ENCODE data around the gene IRX2. TPM values are rescaled to one million over a fixed set of nuclear protein-coding genes. Genes with fewer than 3 reads are reported as not detected.

IRX2 gene
- total RNA-seq, 1 donor from 2014 or later, result 6.7 TPM

GRCh38 chr5:2715856-2716255 lies 35.6 kb downstream of the IRX2 start:
- DNase-seq (ENCODE audit: low read depth) (no peak), FAIRE-seq (no peak)
- Histone ChIP-seq H4K20me1 (ENCODE audit: insufficient read depth, low read length) (no peaks in the 10 kb centered on the region), H3K4me2 (ENCODE audit: low read length) (no peak overlapping the region), H3K9ac (ENCODE audit: low read length) (no peak overlapping the region), H3K4me3 (ENCODE audit: insufficient read depth, low read depth, low read length) (no peak overlapping the region), H3K9me3 (ENCODE audit: insufficient read depth, low read depth, low read length) (no peaks in the 10 kb centered on the region), H3K27me3 (ENCODE audit: insufficient read depth, low read length) (no peaks in the 10 kb centered on the region), H3K36me3 (ENCODE audit: insufficient read depth, low read length) (no peaks in the 10 kb centered on the region), H2AFZ (ENCODE audit: low read depth, low read length) (no peak overlapping the region), H3K27ac (ENCODE audit: low read depth, low read length) (no peak overlapping the region), H3K79me2 (ENCODE audit: insufficient read depth, low read length) (no peaks in the 10 kb centered on the region), H3K4me1 (ENCODE audit: insufficient read depth, low read length) (no peaks in the 10 kb centered on the region)
- no peak overlapping the region for H3K4me3 Mint-ChIP-seq (ENCODE audit: unreplicated experiment)
- no peaks in the 10 kb centered on the region for H3K9me3 Mint-ChIP-seq (ENCODE audit: unreplicated experiment)
- H3K27ac Mint-ChIP-seq (ENCODE audit: unreplicated experiment), result no peak overlapping the region
- no peaks in the 10 kb centered on the region for H3K36me3 Mint-ChIP-seq (ENCODE audit: low read depth, unreplicated experiment)
- H3K27me3 Mint-ChIP-seq (ENCODE audit: low read depth, unreplicated experiment), result peaks cover 54% of the 10 kb centered on the region
- H3K4me1 Mint-ChIP-seq (ENCODE audit: low read depth, unreplicated experiment), result no peaks in the 10 kb centered on the region
- TF ChIP-seq EZH2 (IDR thresholded peaks at IDR 0.05; ENCODE audit: insufficient read depth, low read length), result no peak
- TF ChIP-seq CTCF (IDR thresholded peaks at IDR 0.05; ENCODE audit: insufficient read depth, low read depth, low read length), result no peak

GRCh38 chr5:2714805-2715204 lies 36.7 kb downstream of the IRX2 start:
- H3K4me3 ChIP-seq (ENCODE audit: insufficient read depth, low read depth, low read length), result no peak overlapping the region
- H3K27me3 ChIP-seq (ENCODE audit: insufficient read depth, low read length), result no peaks in the 10 kb centered on the region
- no peak overlapping the region for H3K4me2 ChIP-seq (ENCODE audit: low read length)
- Mint-ChIP-seq H3K4me1 (ENCODE audit: low read depth, unreplicated experiment) (no peaks in the 10 kb centered on the region), H3K36me3 (ENCODE audit: low read depth, unreplicated experiment) (no peaks in the 10 kb centered on the region), H3K27ac (ENCODE audit: unreplicated experiment) (no peak overlapping the region), H3K9me3 (ENCODE audit: unreplicated experiment) (no peaks in the 10 kb centered on the region), H3K4me3 (ENCODE audit: unreplicated experiment) (no peak overlapping the region), H3K27me3 (ENCODE audit: low read depth, unreplicated experiment) (peaks cover 43% of the 10 kb centered on the region)
- DNase-seq (ENCODE audit: low read depth) (no peak), FAIRE-seq (no peak)
- no peaks in the 10 kb centered on the region for H4K20me1 ChIP-seq (ENCODE audit: insufficient read depth, low read length)
- H3K27ac ChIP-seq (ENCODE audit: low read depth, low read length), result no peak overlapping the region
- H2AFZ ChIP-seq (ENCODE audit: low read depth, low read length), result no peak overlapping the region
- H3K36me3 ChIP-seq (ENCODE audit: insufficient read depth, low read length), result no peaks in the 10 kb centered on the region
- H3K4me1 ChIP-seq (ENCODE audit: insufficient read depth, low read length), result no peaks in the 10 kb centered on the region
- H3K9me3 ChIP-seq (ENCODE audit: insufficient read depth, low read depth, low read length), result no peaks in the 10 kb centered on the region
- no peak overlapping the region for H3K9ac ChIP-seq (ENCODE audit: low read length)
- H3K79me2 ChIP-seq (ENCODE audit: insufficient read depth, low read length), result no peaks in the 10 kb centered on the region
- TF ChIP-seq CTCF (IDR thresholded peaks at IDR 0.05; ENCODE audit: insufficient read depth, low read depth, low read length) (no peak), EZH2 (IDR thresholded peaks at IDR 0.05; ENCODE audit: insufficient read depth, low read length) (no peak)

GRCh38 chr5:2714026-2714425 lies 37.5 kb downstream of the IRX2 start:
- no peak for TF ChIP-seq EZH2 (IDR thresholded peaks at IDR 0.05; ENCODE audit: insufficient read depth, low read length)
- TF ChIP-seq CTCF (IDR thresholded peaks at IDR 0.05; ENCODE audit: insufficient read depth, low read depth, low read length), result no peak
- H3K9me3 ChIP-seq (ENCODE audit: insufficient read depth, low read depth, low read length), result no peaks in the 10 kb centered on the region
- DNase-seq (ENCODE audit: low read depth), result no peak
- no peaks in the 10 kb centered on the region for H3K4me1 Mint-ChIP-seq (ENCODE audit: low read depth, unreplicated experiment)
- H3K4me1 ChIP-seq (ENCODE audit: insufficient read depth, low read length), result no peaks in the 10 kb centered on the region
- H3K27me3 ChIP-seq (ENCODE audit: insufficient read depth, low read length), result no peaks in the 10 kb centered on the region
- FAIRE-seq, result no peak
- no peak overlapping the region for H3K4me2 ChIP-seq (ENCODE audit: low read length)
- no peaks in the 10 kb centered on the region for H3K36me3 Mint-ChIP-seq (ENCODE audit: low read depth, unreplicated experiment)
- H3K9ac ChIP-seq (ENCODE audit: low read length), result no peak overlapping the region
- no peaks in the 10 kb centered on the region for H4K20me1 ChIP-seq (ENCODE audit: insufficient read depth, low read length)
- H3K4me3 Mint-ChIP-seq (ENCODE audit: unreplicated experiment), result no peak overlapping the region
- no peaks in the 10 kb centered on the region for H3K36me3 ChIP-seq (ENCODE audit: insufficient read depth, low read length)
- no peak overlapping the region for H3K27ac ChIP-seq (ENCODE audit: low read depth, low read length)
- no peak overlapping the region for H3K27ac Mint-ChIP-seq (ENCODE audit: unreplicated experiment)
- H3K79me2 ChIP-seq (ENCODE audit: insufficient read depth, low read length), result no peaks in the 10 kb centered on the region
- no peaks in the 10 kb centered on the region for H3K9me3 Mint-ChIP-seq (ENCODE audit: unreplicated experiment)
- no peak overlapping the region for H2AFZ ChIP-seq (ENCODE audit: low read depth, low read length)
- H3K4me3 ChIP-seq (ENCODE audit: insufficient read depth, low read depth, low read length), result no peak overlapping the region
- peaks cover 45% of the 10 kb centered on the region for H3K27me3 Mint-ChIP-seq (ENCODE audit: low read depth, unreplicated experiment)

Measured in astrocyte (in vitro differentiated cells and primary cell).